GM13977 (cell line): ENCODE data around the gene PNKD.
A peak's percentile ranks its signal among the peaks of the same experiment; 100 is the strongest.

Source experiments
- DNase-seq: peaks from one replicate; pipeline ENCODE4 v3.0.0; 2012; ENCODE audit warnings: low spot score
- in situ Hi-C: fragments of 300-500 bp; cut with MboI; formaldehyde crosslinking; loops from one replicate; pipeline ENCODE4 v1.12.0; 2022; ENCODE audit warnings: low sequenced_read_pairs, low pct_unique_long_range_greater_than_20kb, mixed read lengths, inconsistent platforms; ENCODE audit not compliant: unreplicated experiment
- TF ChIP-seq, protein P1 (sequence below): IDR thresholded peaks from 2 replicates; pipeline ENCODE4 v1.5.1; 2012; ENCODE audit warnings: mild to moderate bottlenecking, control low read depth; ENCODE audit not compliant: insufficient read depth; ENCODE audit errors: extremely low read depth, missing control alignments

Gene PNKD, protein sequence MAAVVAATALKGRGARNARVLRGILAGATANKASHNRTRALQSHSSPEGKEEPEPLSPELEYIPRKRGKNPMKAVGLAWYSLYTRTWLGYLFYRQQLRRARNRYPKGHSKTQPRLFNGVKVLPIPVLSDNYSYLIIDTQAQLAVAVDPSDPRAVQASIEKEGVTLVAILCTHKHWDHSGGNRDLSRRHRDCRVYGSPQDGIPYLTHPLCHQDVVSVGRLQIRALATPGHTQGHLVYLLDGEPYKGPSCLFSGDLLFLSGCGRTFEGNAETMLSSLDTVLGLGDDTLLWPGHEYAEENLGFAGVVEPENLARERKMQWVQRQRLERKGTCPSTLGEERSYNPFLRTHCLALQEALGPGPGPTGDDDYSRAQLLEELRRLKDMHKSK

GRCh38 chr2:218269900-218270720 is at the start of gene PNKD, which contains the start of gene AAMP:
PNKD (plus strand) TSS chr2:218270519; CDS start chr2:218270536, 17 bp downstream.
AAMP (minus strand) TSS chr2:218270137; CDS start chr2:218270086, 51 bp downstream.
- TF ChIP-seq, protein P1, sequence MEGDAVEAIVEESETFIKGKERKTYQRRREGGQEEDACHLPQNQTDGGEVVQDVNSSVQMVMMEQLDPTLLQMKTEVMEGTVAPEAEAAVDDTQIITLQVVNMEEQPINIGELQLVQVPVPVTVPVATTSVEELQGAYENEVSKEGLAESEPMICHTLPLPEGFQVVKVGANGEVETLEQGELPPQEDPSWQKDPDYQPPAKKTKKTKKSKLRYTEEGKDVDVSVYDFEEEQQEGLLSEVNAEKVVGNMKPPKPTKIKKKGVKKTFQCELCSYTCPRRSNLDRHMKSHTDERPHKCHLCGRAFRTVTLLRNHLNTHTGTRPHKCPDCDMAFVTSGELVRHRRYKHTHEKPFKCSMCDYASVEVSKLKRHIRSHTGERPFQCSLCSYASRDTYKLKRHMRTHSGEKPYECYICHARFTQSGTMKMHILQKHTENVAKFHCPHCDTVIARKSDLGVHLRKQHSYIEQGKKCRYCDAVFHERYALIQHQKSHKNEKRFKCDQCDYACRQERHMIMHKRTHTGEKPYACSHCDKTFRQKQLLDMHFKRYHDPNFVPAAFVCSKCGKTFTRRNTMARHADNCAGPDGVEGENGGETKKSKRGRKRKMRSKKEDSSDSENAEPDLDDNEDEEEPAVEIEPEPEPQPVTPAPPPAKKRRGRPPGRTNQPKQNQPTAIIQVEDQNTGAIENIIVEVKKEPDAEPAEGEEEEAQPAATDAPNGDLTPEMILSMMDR = no peak
- peak; percentile 98 for DNase-seq
- in situ Hi-C loops = no loop called here

- DNase-seq = no peak
- in situ Hi-C loops = no loop called here
- TF ChIP-seq, protein P1 = no peak
Observed at GRCh38 chr2:218221000-218221399, 49.3 kb upstream of the PNKD start.

DNA sequence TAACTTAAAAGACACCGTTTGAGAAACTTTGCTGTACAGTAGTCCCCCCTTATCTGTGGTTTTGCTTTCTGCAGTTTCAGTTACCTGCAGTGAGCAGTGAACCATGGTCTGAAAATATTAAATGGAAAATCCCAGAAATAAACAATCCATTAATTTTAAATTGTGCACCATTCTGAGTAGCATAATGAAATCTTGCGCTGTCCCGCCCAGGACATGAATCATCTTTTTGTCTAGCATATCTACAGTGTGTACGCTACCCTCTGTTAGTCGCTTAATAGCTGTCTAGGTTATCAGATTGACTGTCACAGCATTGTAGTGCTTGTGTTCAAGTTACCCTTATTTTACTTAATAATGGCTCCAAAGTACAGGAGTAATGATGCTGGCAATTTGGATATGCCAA is 47.3 kb upstream of the PNKD start:
- TF ChIP-seq, protein P1 = no peak
- in situ Hi-C loops = no loop called here
- no peak for DNase-seq

DNA sequence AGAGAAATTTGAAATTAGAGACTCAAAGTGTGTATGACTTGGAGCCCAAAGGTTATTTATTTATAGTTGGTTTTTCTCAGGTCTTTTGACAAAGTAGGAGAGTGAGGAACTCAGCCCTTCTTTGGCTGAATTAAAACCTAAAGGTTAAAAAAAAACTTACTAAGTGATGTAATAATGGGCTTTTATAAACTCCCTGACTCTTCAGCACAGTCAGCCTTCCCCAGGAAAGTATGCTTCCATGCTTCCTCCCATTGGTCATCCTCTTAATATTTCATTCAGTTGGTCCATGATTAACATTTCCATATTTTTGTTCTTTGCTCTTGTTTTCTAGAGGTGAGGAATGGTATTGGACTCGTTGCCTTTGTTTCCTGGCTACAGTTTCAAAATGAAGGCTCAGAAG is 46.1 kb upstream of the PNKD start:
- DNase-seq = no peak

DNA sequence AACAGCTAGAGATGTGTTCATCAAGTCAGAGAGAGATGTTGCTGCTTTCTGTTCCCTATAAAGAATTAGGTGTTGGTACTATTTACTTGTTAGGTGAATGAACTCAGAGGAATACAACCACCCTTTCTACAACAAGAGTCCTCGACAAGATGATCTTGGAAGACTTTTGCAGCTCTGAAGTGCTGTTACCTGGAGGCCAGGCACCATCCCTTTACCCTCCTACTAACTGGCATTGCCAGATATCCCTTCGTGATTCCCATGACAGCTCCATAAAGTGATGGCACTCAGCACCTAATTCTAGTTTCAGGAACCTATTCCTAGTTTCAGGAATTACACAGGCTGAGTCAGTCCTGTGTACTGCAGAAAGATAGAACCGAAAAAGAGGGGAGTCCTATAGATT is 43.4 kb upstream of the PNKD start:
- in situ Hi-C loops = no loop called here
- no peak for DNase-seq
- TF ChIP-seq, protein P1 = no peak

More for the DNA sequence above, 46.1 kb upstream of the PNKD start:
- TF ChIP-seq, protein P1 = no peak
- in situ Hi-C loops = no loop called here

DNA sequence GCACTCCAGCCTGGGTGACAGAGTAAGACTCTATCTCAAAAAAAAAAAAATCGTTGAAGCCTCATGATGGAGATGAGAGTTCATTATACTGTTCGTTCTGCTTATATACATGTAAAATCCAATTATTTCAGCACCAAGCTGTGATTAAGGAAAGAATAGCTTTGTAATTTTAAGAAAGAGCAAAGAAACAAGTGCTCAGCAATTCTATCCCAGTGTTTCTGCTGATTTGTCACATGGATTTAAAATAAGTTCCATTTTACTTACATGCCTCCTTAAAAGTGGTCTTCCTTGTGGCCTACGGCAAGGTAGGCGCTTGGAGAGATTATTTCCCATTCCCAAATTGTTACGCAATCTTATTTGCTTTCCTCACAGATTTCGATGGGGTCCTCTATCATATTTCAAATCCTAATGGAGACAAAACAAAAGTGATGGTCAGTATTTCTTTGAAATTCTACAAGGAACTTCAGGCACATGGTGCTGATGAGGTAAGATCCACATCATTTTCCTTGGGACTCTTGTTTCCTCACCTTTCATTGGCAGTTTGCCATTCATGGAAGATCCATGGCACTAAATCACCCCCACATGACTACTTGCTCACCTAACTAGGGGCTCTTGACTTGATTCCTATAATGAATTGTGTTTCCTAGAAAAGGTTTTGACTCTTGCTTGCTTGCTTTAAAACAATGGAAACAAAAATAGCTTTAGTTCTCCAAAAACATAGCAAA is 41.8 kb upstream of the PNKD start:
- in situ Hi-C loops = no loop called here
- TF ChIP-seq, protein P1 = no peak
- DNase-seq = no peak
